ENCODE results near the gene GPANK1. TPM values are rescaled to one million over a fixed set of nuclear protein-coding genes. Genes with fewer than 3 reads are reported as not detected.

GPANK1 gene
- total and polyA plus RNA-seq, 2 of the 13 experiments (the other 11 are each of a cell fraction or from before 2014, with no cell fraction given): 15.4 to 22.8 TPM

DNA sequence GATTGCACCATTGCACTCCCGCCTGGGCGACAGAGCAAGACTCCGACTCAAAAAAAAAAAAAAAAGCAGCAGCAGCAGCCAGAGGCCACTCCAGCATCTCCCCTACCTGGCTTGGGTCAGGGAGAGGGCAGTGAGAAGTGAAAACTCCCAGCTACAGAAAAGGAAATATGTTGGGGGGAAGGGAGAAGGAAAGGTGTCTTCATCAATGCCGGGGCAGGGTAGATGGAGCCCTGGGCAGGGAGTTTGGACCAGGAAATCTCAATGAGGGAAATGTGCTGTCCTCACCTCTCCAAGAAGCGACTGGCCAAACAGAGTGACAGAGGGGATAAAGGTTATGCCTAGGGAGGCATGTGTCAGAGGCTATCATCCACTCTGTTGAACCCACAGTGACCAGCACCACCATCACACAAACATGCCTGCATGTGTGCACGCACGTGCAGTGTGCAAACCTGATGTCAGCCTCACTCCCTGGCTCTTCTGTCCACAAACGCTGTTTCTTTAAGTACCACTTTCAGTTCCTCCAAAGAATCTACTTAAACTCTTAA, 50.6 kb downstream of the GPANK1 start (continued):
- TF ChIP-seq, protein P1, sequence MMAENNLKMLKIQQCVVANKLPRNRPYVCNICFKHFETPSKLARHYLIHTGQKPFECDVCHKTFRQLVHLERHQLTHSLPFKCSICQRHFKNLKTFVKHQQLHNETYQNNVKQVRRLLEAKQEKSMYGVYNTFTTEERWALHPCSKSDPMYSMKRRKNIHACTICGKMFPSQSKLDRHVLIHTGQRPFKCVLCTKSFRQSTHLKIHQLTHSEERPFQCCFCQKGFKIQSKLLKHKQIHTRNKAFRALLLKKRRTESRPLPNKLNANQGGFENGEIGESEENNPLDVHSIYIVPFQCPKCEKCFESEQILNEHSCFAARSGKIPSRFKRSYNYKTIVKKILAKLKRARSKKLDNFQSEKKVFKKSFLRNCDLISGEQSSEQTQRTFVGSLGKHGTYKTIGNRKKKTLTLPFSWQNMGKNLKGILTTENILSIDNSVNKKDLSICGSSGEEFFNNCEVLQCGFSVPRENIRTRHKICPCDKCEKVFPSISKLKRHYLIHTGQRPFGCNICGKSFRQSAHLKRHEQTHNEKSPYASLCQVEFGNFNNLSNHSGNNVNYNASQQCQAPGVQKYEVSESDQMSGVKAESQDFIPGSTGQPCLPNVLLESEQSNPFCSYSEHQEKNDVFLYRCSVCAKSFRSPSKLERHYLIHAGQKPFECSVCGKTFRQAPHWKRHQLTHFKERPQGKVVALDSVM (CRISPR knock-in tag; IDR thresholded peaks at IDR 0.05): no peak
- TF ChIP-seq ZNF136 (CRISPR knock-in tag; IDR thresholded peaks at IDR 0.05; ENCODE audit: low read depth) (no peak; the same call in 1 of the 2 replicates), ZNF335 (CRISPR knock-in tag; IDR thresholded peaks at IDR 0.05) (peak; percentile 56), ZC3H4 (CRISPR knock-in tag; IDR thresholded peaks at IDR 0.05; ENCODE audit: borderline replicate concordance) (no peak), SMAD3 (CRISPR knock-in tag; IDR thresholded peaks at IDR 0.05) (no peak), NAIF1 (CRISPR knock-in tag; IDR thresholded peaks at IDR 0.05; ENCODE audit: borderline replicate concordance) (no peak), HNRNPLL (IDR thresholded peaks at IDR 0.05; ENCODE audit: low read depth, low read length, poor library complexity, severe bottlenecking) (no peak)
- TF ChIP-seq, protein P2, sequence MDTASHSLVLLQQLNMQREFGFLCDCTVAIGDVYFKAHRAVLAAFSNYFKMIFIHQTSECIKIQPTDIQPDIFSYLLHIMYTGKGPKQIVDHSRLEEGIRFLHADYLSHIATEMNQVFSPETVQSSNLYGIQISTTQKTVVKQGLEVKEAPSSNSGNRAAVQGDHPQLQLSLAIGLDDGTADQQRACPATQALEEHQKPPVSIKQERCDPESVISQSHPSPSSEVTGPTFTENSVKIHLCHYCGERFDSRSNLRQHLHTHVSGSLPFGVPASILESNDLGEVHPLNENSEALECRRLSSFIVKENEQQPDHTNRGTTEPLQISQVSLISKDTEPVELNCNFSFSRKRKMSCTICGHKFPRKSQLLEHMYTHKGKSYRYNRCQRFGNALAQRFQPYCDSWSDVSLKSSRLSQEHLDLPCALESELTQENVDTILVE (CRISPR knock-in tag; IDR thresholded peaks at IDR 0.05): no peak
- TF ChIP-seq, protein P3, sequence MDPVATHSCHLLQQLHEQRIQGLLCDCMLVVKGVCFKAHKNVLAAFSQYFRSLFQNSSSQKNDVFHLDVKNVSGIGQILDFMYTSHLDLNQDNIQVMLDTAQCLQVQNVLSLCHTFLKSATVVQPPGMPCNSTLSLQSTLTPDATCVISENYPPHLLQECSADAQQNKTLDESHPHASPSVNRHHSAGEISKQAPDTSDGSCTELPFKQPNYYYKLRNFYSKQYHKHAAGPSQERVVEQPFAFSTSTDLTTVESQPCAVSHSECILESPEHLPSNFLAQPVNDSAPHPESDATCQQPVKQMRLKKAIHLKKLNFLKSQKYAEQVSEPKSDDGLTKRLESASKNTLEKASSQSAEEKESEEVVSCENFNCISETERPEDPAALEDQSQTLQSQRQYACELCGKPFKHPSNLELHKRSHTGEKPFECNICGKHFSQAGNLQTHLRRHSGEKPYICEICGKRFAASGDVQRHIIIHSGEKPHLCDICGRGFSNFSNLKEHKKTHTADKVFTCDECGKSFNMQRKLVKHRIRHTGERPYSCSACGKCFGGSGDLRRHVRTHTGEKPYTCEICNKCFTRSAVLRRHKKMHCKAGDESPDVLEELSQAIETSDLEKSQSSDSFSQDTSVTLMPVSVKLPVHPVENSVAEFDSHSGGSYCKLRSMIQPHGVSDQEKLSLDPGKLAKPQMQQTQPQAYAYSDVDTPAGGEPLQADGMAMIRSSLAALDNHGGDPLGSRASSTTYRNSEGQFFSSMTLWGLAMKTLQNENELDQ (CRISPR knock-in tag; IDR thresholded peaks at IDR 0.05; ENCODE audit: borderline replicate concordance): no peak
- TF ChIP-seq, protein P4, sequence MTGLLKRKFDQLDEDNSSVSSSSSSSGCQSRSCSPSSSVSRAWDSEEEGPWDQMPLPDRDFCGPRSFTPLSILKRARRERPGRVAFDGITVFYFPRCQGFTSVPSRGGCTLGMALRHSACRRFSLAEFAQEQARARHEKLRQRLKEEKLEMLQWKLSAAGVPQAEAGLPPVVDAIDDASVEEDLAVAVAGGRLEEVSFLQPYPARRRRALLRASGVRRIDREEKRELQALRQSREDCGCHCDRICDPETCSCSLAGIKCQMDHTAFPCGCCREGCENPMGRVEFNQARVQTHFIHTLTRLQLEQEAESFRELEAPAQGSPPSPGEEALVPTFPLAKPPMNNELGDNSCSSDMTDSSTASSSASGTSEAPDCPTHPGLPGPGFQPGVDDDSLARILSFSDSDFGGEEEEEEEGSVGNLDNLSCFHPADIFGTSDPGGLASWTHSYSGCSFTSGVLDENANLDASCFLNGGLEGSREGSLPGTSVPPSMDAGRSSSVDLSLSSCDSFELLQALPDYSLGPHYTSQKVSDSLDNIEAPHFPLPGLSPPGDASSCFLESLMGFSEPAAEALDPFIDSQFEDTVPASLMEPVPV (CRISPR knock-in tag; IDR thresholded peaks at IDR 0.05): 0 out of 2 replicates have a peak, but pooled peaks have one; percentile 44
- TF ChIP-seq, protein P5, sequence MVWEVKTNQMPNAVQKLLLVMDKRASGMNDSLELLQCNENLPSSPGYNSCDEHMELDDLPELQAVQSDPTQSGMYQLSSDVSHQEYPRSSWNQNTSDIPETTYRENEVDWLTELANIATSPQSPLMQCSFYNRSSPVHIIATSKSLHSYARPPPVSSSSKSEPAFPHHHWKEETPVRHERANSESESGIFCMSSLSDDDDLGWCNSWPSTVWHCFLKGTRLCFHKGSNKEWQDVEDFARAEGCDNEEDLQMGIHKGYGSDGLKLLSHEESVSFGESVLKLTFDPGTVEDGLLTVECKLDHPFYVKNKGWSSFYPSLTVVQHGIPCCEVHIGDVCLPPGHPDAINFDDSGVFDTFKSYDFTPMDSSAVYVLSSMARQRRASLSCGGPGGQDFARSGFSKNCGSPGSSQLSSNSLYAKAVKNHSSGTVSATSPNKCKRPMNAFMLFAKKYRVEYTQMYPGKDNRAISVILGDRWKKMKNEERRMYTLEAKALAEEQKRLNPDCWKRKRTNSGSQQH (CRISPR knock-in tag; IDR thresholded peaks at IDR 0.05; ENCODE audit: low read depth): no peak
- TF ChIP-seq, protein P6, sequence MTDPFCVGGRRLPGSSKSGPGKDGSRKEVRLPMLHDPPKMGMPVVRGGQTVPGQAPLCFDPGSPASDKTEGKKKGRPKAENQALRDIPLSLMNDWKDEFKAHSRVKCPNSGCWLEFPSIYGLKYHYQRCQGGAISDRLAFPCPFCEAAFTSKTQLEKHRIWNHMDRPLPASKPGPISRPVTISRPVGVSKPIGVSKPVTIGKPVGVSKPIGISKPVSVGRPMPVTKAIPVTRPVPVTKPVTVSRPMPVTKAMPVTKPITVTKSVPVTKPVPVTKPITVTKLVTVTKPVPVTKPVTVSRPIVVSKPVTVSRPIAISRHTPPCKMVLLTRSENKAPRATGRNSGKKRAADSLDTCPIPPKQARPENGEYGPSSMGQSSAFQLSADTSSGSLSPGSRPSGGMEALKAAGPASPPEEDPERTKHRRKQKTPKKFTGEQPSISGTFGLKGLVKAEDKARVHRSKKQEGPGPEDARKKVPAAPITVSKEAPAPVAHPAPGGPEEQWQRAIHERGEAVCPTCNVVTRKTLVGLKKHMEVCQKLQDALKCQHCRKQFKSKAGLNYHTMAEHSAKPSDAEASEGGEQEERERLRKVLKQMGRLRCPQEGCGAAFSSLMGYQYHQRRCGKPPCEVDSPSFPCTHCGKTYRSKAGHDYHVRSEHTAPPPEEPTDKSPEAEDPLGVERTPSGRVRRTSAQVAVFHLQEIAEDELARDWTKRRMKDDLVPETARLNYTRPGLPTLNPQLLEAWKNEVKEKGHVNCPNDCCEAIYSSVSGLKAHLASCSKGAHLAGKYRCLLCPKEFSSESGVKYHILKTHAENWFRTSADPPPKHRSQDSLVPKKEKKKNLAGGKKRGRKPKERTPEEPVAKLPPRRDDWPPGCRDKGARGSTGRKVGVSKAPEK (CRISPR knock-in tag; IDR thresholded peaks at IDR 0.05; ENCODE audit: borderline replicate concordance): peak; percentile 19; the same call in 1 of the 2 replicates
- TF ChIP-seq, protein P7, sequence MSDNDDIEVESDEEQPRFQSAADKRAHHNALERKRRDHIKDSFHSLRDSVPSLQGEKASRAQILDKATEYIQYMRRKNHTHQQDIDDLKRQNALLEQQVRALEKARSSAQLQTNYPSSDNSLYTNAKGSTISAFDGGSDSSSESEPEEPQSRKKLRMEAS (IDR thresholded peaks at IDR 0.05): peak; percentile 59; the same call in 1 of the 2 replicates
- TF ChIP-seq, protein P8, sequence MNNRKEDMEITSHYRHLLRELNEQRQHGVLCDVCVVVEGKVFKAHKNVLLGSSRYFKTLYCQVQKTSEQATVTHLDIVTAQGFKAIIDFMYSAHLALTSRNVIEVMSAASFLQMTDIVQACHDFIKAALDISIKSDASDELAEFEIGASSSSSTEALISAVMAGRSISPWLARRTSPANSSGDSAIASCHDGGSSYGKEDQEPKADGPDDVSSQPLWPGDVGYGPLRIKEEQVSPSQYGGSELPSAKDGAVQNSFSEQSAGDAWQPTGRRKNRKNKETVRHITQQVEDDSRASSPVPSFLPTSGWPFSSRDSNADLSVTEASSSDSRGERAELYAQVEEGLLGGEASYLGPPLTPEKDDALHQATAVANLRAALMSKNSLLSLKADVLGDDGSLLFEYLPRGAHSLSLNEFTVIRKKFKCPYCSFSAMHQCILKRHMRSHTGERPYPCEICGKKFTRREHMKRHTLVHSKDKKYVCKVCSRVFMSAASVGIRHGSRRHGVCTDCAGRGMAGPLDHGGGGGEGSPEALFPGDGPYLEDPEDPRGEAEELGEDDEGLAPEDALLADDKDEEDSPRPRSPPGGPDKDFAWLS (CRISPR knock-in tag; IDR thresholded peaks at IDR 0.05; ENCODE audit: borderline replicate concordance): no peak

Measured in HepG2 (cell line).